Activated CD4-positive, alpha-beta T cell treated with anti-CD3 and anti-CD28 coated beads, Interleukin-2, amount 10 ng/mL, durations not matched to agents 24 days and 14 days (primary cell): ENCODE results near the gene ZKSCAN5. TPM values are rescaled to one million over a fixed set of nuclear protein-coding genes. Genes with fewer than 3 reads are reported as not detected.

Experiments used
- DNase-seq: peaks from one replicate; pipeline ENCODE4 v3.0.0; 2022
- H3K27ac Mint-ChIP-seq: one replicate; pipeline ENCODE4 v1.8.0; 2022; ENCODE audit warnings: mild to moderate bottlenecking, mixed read lengths
- H3K27me3 Mint-ChIP-seq: one replicate; pipeline ENCODE4 v1.8.0; 2022; ENCODE audit warnings: mixed read lengths
- H3K36me3 Mint-ChIP-seq: one replicate; pipeline ENCODE4 v1.8.0; 2022; ENCODE audit warnings: low read depth, mild to moderate bottlenecking, mixed read lengths
- H3K4me1 Mint-ChIP-seq: one replicate; pipeline ENCODE4 v1.8.0; 2021; ENCODE audit warnings: mixed read lengths
- H3K4me3 Mint-ChIP-seq: one replicate; pipeline ENCODE4 v1.8.0; 2022; ENCODE audit warnings: mild to moderate bottlenecking, moderate library complexity, mixed read lengths
- H3K9me3 Mint-ChIP-seq: one replicate; pipeline ENCODE4 v1.8.0; 2021; ENCODE audit warnings: mixed read lengths
- intact Hi-C: fragments of 100-400 bp; cut with micrococcal nuclease; formaldehyde crosslinking; loops from one replicate; pipeline ENCODE4 v1.15.1; 2023
- total RNA-seq: library from RNA; stranded (reverse); gene quantifications from 2 replicates; pipeline ENCODE4 v1.2.3, GENCODE V29; 2022

ZKSCAN5 gene
- total RNA-seq, 1 donor from 2014 or later, result 7.2 TPM

DNA sequence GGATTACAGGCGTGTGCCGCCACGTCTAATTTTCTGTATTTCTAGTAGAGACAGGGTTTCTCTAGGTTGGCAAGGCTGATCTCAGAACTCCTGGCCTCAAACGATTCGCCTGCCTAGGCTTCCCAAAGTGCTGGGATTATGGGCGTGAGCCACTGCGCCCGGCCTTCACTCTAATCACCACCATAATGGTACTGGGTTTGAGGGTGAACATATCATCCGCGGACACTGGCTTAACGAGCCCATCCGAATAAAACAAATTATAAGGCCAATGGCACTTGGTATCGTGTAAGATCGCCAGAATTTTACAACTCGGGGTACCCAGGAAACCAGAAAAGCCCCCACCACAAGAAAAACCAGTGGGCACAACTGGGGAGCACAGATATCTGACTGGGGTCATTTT is 46.9 kb downstream of the ZKSCAN5 start:
- intact Hi-C loops, result loop anchor here (10.0 kb wide), 3 partner anchors 77 to 533 kb away; partner anchors contain the start of genes COPS6, ZKSCAN1, ZNF3 and ZNF789
- H3K4me3 Mint-ChIP-seq, result peak overlapping the region; percentile 94
- H3K27me3 Mint-ChIP-seq, result no peaks in the 10 kb centered on the region
- peaks cover 61% of the 10 kb centered on the region for H3K36me3 Mint-ChIP-seq
- DNase-seq, result peak; percentile 56
- peaks cover 4% of the 10 kb centered on the region for H3K9me3 Mint-ChIP-seq
- peaks cover 21% of the 10 kb centered on the region for H3K4me1 Mint-ChIP-seq
- H3K27ac Mint-ChIP-seq, result peak overlapping the region; percentile 91

DNA sequence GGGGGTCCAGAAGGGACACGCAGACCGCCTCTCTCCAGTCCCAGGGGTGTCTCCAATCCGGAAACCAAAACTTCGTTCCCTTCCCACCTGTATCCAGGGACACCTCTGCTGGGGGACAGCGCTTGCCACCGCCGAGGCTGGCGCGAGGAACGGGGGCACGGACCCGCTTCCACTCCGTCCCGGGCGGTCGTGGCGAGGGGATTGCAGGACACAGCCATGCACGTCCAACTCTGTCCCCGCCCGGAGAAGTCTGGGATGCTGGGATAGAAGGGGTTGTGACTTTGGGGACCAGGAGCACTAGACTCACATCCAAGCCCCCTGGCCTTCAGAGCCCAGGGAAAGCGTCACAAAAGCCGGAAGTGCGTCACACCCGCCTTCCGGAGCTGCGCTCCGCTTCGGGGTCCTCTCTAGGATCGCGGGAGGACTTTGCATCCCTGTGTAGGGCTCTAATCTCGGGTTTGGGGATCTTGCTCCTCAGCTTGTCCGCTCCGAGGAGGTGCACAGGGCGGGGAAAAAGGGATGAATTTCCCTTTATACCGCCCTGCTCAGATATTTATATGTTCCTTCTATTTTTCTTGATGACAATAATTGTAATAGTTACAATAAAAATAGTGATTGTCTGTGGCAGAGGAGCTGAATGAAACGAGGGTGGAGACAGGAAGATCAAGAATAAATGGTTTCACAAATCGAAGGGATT is 47.5 kb downstream of the ZKSCAN5 start, which contains the start of gene FAM200A:
Gene FAM200A, minus strand, starts transcription at position 348 of the 697 bp plus-strand sequence. CDS start 3,707 bp downstream, outside the sequence.
- peak; percentile 95 for DNase-seq
- Mint-ChIP-seq H3K27ac (peak within 1 kb of the TSS; percentile 91), H3K4me3 (peak within 1 kb of the TSS; percentile 94), H3K9me3 (peaks cover 4% of the 10 kb centered on the region), H3K36me3 (peaks cover 61% of the 10 kb centered on the region), H3K27me3 (no peaks in the 10 kb centered on the region), H3K4me1 (peaks cover 21% of the 10 kb centered on the region)
- intact Hi-C loops, result loop anchor here (1.0 to 10.0 kb wide), 6 partner anchors 48 to 533 kb away; partner anchors contain the start of genes COPS6, ZKSCAN1, ZKSCAN5 and ZNF3

DNA sequence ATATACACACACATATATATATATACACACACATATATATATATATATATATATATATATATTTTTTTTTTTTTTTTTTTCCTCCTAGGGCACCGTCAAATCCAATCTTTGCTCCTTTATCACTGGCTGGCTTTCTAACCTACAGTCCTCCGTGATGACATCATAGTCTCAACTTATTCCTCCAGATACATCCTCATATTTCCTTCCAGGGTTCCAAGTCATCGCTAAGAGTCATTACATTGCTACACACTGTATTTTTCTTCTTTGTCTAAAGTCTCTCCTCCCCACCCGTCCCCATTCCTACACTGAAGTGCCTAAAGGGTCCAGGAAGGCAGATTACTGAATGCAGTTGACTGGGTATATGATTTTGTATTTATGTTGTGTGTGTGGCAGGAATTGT is 48.6 kb downstream of the ZKSCAN5 start:
- peaks cover 4% of the 10 kb centered on the region for H3K9me3 Mint-ChIP-seq
- no peak overlapping the region for H3K27ac Mint-ChIP-seq
- H3K4me3 Mint-ChIP-seq, result no peak overlapping the region
- H3K4me1 Mint-ChIP-seq, result peaks cover 28% of the 10 kb centered on the region
- peaks cover 60% of the 10 kb centered on the region for H3K36me3 Mint-ChIP-seq
- intact Hi-C loops, result loop anchor here (10.0 kb wide), 3 partner anchors 78 to 532 kb away; partner anchors contain the start of genes COPS6, ZKSCAN1, ZNF3 and ZNF789
- no peak for DNase-seq
- H3K27me3 Mint-ChIP-seq, result no peaks in the 10 kb centered on the region

DNA sequence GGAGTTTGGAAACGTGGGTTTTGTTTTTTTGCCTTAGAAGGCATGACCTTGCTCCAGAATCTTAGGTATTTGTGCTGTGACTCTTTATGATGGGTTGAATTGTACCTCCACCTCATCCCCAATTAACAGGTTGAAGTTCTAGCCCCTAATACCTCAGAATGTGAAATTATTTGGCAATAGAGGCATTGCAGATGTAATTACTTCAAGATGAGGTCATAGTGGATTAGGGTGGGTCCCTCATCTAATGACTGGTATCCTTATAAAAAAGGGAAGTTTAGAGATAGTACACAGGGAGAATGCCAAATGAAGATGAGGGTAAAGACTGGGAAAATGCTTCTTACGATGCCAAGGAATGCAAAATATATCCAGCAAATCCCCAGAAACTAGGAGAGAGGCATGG is 50.5 kb downstream of the ZKSCAN5 start:
- Mint-ChIP-seq H3K27ac (no peak overlapping the region), H3K36me3 (peaks cover 50% of the 10 kb centered on the region), H3K9me3 (no peaks in the 10 kb centered on the region), H3K4me1 (peaks cover 29% of the 10 kb centered on the region), H3K4me3 (no peak overlapping the region), H3K27me3 (no peaks in the 10 kb centered on the region)
- no peak for DNase-seq
- intact Hi-C loops, result loop anchor here (10.0 kb wide), 3 partner anchors 80 to 530 kb away; partner anchors contain the start of genes COPS6, ZKSCAN1, ZNF3 and ZNF789

DNA sequence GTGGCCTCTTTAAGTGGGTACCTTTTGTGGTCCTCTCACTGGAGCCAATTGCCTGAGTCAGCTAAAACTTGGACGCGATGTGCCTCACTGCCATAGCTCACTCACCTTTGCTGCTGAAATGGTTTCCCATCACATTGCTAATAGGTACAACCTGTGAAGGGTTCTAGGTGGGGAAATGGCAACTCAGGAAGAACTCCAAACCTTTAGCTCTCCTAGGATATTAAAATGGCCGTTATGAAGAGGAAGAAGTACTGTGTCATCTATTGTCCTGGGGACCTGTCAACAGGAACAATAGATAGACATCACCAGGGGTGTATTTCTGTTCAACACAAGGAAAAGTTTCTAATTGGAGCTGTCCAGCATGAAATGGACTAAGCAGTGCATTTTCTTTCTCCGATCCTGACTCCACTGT is 52.7 kb downstream of the ZKSCAN5 start:
- no peaks in the 10 kb centered on the region for H3K27me3 Mint-ChIP-seq
- peak overlapping the region; percentile 100 for H3K4me3 Mint-ChIP-seq
- intact Hi-C loops, result loop anchor here (10.0 kb wide), 3 partner anchors 82 to 528 kb away; partner anchors contain the start of genes COPS6, ZKSCAN1, ZNF3 and ZNF789
- no peaks in the 10 kb centered on the region for H3K9me3 Mint-ChIP-seq
- H3K27ac Mint-ChIP-seq, result peak overlapping the region; percentile 99
- peak; percentile 56 for DNase-seq
- peaks cover 60% of the 10 kb centered on the region for H3K36me3 Mint-ChIP-seq
- peaks cover 40% of the 10 kb centered on the region for H3K4me1 Mint-ChIP-seq

DNA sequence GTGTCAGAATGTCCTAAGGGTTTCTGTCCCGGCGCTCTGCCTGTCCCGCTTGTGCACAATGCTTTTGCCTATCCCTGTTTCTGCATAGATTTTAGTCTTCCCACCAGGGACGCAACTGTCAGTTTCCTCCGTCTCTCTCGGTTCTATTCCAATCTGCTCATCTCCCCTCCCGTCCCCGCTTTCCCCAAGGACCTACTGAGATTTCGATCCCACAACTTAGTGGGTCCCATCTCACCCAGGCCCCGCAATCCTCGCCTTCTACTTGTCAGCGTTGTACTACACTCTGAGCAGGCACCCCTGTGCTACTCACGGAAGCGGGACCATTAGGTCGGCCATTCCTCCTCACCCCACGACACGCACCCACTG is 53.5 kb downstream of the ZKSCAN5 start:
- Mint-ChIP-seq H3K27ac (peak overlapping the region; percentile 99), H3K4me1 (peaks cover 42% of the 10 kb centered on the region), H3K27me3 (no peaks in the 10 kb centered on the region), H3K9me3 (no peaks in the 10 kb centered on the region), H3K4me3 (peak overlapping the region; percentile 100), H3K36me3 (peaks cover 64% of the 10 kb centered on the region)
- DNase-seq, result no peak
- intact Hi-C loops, result loop anchor here (1.0 to 10.0 kb wide), 7 partner anchors 23 to 527 kb away; partner anchors contain the start of genes BUD31, COPS6, PDAP1 and ZKSCAN1

DNA sequence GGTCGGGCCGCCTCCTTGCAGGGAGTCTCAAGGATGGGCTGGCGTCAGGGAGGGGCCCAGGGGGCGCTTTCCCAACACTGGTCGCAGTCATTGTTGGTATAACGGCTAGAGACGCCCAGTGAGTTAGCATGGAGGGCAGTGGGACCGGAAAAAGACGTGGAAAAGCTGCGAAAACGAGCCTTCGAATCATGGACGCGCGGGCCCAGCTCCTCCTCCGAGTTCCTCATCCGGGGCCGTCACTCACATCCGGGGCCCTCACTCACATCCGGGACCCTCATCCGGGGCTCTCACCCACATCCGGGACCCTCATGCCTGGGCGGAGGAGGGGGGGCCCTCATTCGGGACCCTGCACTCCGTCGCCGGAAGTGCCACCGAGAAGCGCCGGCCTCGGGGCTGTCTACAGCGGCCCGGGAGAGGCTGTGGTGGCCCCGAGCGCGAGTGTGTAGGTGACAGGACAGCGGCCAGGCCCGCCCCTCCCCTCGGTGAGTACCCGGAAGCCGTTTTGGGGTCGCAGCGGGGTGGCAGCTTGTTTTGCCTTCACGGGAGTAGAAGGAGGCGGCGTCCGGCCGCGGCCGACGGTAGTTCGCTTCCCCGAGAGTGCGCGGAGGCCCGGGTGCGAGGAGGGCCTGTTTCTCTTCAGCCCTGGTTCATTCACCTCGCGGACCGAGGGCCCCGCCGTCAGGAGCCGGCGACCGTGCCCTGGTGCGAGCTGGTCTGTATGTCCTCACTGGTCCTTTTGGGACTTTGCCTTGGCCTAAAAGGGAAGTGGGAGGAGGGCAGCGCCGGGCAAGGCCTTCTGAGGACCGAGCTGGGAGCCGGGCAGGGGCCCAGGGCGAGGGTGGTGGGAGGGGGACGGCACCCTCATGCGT is 54.1 kb downstream of the ZKSCAN5 start, which contains the start of gene ZNF655:
Gene ZNF655, plus strand, starts transcription at position 337 of the 869 bp plus-strand sequence. CDS start 1,918 bp downstream, outside the sequence.
- H3K4me1 Mint-ChIP-seq, result peaks cover 40% of the 10 kb centered on the region
- peak within 1 kb of the TSS; percentile 99 for H3K27ac Mint-ChIP-seq
- H3K36me3 Mint-ChIP-seq, result peaks cover 66% of the 10 kb centered on the region
- H3K27me3 Mint-ChIP-seq, result no peaks in the 10 kb centered on the region
- no peaks in the 10 kb centered on the region for H3K9me3 Mint-ChIP-seq
- DNase-seq, result peak; percentile 97
- intact Hi-C loops, result loop anchor here (1.0 to 10.0 kb wide), 7 partner anchors 22 to 526 kb away; partner anchors contain the start of genes BUD31, COPS6, PDAP1 and ZKSCAN1
- peak within 1 kb of the TSS; percentile 100 for H3K4me3 Mint-ChIP-seq

DNA sequence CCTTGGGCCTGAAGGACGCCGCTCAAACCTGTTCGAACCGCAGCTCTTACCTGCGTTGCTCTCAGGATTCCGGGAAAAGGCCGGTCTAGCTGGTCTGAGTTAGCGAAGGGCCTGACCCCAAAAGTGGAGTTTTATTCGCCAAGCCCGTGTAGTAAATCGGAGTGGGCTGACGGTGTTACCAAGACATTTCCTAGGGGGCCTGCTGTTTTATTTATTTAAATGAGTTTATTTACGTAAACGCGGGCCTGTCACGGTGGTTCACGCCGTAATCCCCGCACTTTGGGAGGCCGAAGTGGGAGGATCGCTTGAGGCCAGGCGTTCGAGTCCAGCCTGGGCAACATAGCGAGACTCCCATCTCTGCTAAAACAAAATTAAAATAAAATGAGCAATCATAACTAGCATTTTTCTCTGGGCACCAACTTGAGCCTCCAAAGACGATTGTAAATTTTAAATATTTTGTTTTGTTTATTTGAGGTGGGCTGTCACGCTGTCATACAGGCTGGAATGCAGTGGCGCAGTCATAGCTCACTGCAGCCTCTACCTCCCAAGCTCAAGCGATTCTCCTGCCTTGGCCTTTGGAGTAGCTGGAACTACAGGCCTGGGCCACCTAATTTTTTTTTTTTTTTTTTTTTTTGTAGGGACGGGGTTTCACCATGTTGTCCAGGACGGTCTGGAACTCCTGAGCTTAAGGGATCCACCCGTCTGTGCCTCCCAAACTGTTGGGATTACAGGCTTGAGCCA is 54.9 kb downstream of the ZKSCAN5 start:
- H3K4me3 Mint-ChIP-seq, result peak overlapping the region; percentile 100
- intact Hi-C loops, result loop anchor here (2.0 to 10.0 kb wide), 6 partner anchors 21 to 525 kb away; partner anchors contain the start of genes BUD31, COPS6, PDAP1 and ZKSCAN1
- DNase-seq, result no peak
- H3K9me3 Mint-ChIP-seq, result no peaks in the 10 kb centered on the region
- H3K27me3 Mint-ChIP-seq, result no peaks in the 10 kb centered on the region
- peaks cover 68% of the 10 kb centered on the region for H3K36me3 Mint-ChIP-seq
- peak overlapping the region; percentile 99 for H3K27ac Mint-ChIP-seq
- H3K4me1 Mint-ChIP-seq, result peaks cover 44% of the 10 kb centered on the region

GRCh38 chr7:99560834-99561736 is 56.6 kb downstream of the ZKSCAN5 start:
- DNase-seq, result no peak
- intact Hi-C loops, result no loop called here
- Mint-ChIP-seq H3K27me3 (no peaks in the 10 kb centered on the region), H3K9me3 (no peaks in the 10 kb centered on the region), H3K27ac (peak overlapping the region; percentile 69), H3K4me3 (peak overlapping the region; percentile 55), H3K36me3 (peaks cover 66% of the 10 kb centered on the region), H3K4me1 (peaks cover 45% of the 10 kb centered on the region)

DNA sequence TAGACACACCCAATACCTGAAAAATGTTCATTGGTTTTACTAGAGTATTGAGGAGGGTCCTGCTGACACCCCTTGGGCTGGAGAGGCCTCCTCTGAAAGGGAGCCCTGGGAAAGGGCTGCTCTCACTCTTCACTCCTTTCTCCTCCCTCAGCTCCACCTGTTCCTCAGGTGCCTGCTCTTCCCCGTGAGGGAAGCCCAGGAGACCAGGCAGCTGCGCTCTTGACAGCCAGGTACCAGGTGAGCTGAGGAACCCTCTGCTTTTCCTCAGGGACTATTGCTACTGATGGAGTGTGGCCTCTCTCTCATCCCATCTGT is 57.2 kb downstream of the ZKSCAN5 start:
- peaks cover 44% of the 10 kb centered on the region for H3K4me1 Mint-ChIP-seq
- no peaks in the 10 kb centered on the region for H3K9me3 Mint-ChIP-seq
- H3K27me3 Mint-ChIP-seq, result no peaks in the 10 kb centered on the region
- no peak overlapping the region for H3K4me3 Mint-ChIP-seq
- peaks cover 64% of the 10 kb centered on the region for H3K36me3 Mint-ChIP-seq
- intact Hi-C loops, result no loop called here
- no peak overlapping the region for H3K27ac Mint-ChIP-seq
- no peak for DNase-seq

GRCh38 chr7:99562114-99562784 is 57.8 kb downstream of the ZKSCAN5 start:
- Mint-ChIP-seq H3K4me3 (peak overlapping the region; percentile 60), H3K9me3 (no peaks in the 10 kb centered on the region), H3K27ac (peak overlapping the region; percentile 77), H3K4me1 (peaks cover 41% of the 10 kb centered on the region), H3K27me3 (no peaks in the 10 kb centered on the region), H3K36me3 (peaks cover 60% of the 10 kb centered on the region)
- no peak for DNase-seq
- intact Hi-C loops, result no loop called here

GRCh38 chr7:99562832-99563231 is 58.4 kb downstream of the ZKSCAN5 start:
- no peaks in the 10 kb centered on the region for H3K27me3 Mint-ChIP-seq
- H3K4me3 Mint-ChIP-seq, result peak overlapping the region; percentile 60
- peak; percentile 66 for DNase-seq
- peaks cover 38% of the 10 kb centered on the region for H3K4me1 Mint-ChIP-seq
- H3K36me3 Mint-ChIP-seq, result peaks cover 58% of the 10 kb centered on the region
- intact Hi-C loops, result no loop called here
- peak overlapping the region; percentile 77 for H3K27ac Mint-ChIP-seq
- no peaks in the 10 kb centered on the region for H3K9me3 Mint-ChIP-seq
